GM21360 (cell line): ENCODE results near the gene CRYGD.
"Not testable (repeated sequence)": the region's sequence is repeated elsewhere in the genome, so short reads cannot be mapped to it uniquely, and the experiment has no call there.

Source experiments
- ATAC-seq: cut with Tn5 transposase; IDR thresholded peaks from one replicate; pipeline ENCODE4 v1.9.1; 2021; ENCODE audit warnings: mild to moderate bottlenecking, moderate library complexity; ENCODE audit not compliant: unreplicated experiment

The CRYGD gene

GRCh38 chr2:208130712-208131110 is 6.4 kb upstream of the CRYGD start:
- ATAC-seq: no peak

DNA sequence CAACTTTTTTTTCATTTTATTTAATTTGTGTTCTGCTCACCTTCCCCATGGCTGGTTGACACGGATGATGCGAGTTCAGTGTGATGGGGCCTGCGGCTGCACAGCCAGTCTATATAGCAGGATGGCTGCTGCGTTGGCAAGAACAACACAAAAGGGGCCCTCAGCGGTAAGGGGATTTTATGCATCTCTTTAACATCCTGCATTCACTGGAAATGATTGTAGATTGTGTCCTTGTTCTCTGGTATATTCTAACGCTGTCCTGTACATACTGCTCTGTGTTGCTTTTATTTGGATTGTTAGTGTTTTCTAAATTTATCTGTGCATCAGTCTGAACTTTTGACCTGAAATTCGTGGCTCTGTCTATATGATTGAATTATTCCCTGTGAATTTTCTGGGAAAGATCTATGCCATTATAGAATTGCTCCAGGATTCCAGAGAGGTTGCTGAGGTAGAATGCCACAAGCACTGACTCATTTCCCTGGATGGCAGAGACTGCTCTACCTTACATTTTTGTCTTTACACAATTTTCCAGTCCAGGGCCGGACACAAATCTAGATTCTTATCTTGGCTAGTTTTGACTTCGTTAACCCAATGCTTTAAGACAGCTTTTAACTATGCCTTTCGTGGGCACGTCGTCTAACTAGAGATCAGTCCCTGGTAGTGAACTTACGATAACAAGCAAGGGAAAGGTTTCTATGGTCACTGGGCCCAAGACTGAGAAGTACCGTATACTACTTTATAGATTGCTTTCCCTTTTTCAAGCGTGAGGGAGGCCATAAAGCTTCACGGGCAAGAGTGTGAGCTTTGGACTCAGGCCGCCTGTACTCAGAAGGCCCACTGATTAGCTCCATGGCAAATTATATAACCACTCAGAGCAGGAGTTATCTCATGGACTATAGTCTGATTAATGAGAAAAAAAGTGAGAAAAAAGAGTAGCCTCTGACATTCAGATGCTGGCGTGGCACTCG is 5.7 kb upstream of the CRYGD start, which contains the start of gene CRYGC:
TSS of gene CRYGC (minus strand) at position 85 of the 968 bp plus-strand sequence. CDS start at position 49, 36 bp downstream.
- ATAC-seq: no peak

GRCh38 chr2:208128136-208128535 is 3.8 kb upstream of the CRYGD start:
- ATAC-seq: no peak

GRCh38 chr2:208127090-208127489 is 2.8 kb upstream of the CRYGD start:
- ATAC-seq: no peak

DNA sequence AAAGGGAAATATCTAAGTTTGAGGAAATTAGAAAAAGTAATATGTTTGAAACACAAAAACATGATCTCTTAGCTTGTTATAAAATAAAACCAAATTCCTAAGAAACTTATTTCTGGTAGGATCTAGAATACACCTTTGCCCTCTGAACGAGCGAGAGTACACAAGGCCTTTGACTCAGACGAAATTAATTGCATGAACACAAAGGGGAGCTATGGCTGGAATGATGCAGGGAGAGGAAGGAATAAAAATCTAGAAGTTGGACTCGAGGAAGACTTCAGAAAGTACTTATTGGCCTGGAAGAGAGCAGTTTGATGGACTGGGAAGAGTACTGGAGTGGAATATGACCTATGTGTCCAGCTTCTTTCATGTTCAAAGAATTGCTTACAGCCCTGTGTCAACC is 927 bp upstream of the CRYGD start:
- no peak for ATAC-seq

GRCh38 chr2:208122248-208122647 is 2.1 kb downstream of the CRYGD start:
- no peak for ATAC-seq

DNA sequence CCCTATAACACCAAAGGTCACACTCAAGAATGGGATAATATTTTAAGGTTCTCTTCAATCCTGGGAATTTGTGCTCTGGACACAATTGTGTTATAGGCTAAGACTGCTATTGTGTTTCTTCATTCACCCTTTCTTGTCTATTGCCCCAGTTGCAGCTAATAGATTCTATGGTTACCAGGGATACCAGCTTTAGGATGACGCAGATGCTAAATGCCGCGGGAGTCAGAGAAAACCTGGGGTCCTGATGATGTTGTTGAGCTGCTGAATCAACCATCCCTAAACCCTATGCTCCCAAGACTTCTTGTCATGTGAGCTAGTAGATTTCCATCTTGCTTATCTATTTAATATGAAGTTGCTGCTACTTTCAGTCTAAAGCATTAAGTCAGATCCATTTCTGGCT is 5.4 kb downstream of the CRYGD start:
- ATAC-seq: no peak

GRCh38 chr2:208117390-208117789 is 6.9 kb downstream of the CRYGD start:
- ATAC-seq: not testable (repeated sequence)

- ATAC-seq: no peak
Observed at GRCh38 chr2:208112969-208113368, 11.4 kb downstream of the CRYGD start.

GRCh38 chr2:208112273-208112745 is 12.0 kb downstream of the CRYGD start:
- not testable (repeated sequence) for ATAC-seq

GRCh38 chr2:208103616-208104015 is 20.7 kb downstream of the CRYGD start:
- ATAC-seq: no peak

- ATAC-seq: no peak
Observed at GRCh38 chr2:208101716-208102631, 22.4 kb downstream of the CRYGD start.

DNA sequence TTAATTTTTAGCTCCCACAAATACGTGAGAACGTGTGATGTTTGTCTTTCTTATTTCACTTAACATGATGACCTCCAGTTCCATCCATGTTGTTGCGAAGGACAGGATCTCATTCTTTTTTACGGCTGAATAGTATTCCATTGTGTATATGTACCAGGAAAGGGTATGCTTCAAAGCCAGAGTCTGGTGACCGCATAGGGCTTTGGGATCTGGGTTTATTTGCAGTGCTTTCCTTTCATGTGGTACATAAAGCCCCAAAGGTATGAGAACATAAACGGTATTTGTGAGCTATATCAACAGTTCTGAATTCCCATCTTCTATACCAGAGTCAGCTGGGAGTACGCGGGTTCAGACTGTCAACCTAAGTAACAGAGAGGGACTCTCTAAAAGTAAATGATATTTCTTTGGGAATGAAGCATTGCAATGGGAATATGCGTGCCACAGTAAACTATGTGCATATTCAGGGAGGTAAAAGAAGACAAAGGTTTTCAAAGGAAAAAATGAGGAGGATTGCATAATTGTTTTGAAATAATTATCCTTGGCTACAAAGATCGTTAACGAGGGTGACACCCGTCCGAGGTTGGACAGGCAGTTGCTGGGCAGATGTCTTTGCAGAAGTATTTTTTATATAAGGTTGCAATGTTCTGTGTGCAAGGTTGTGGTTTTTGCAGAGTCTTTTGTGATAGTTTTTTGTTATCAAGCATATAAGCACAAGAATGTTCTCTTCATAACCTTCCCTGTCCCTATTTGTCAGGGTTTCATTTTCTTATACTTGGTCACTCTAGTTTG is 24.4 kb downstream of the CRYGD start:
- no peak for ATAC-seq

- not testable (repeated sequence) for ATAC-seq
Observed at GRCh38 chr2:208098701-208099100, 25.6 kb downstream of the CRYGD start.

GRCh38 chr2:208098267-208098666 is 26.1 kb downstream of the CRYGD start:
- ATAC-seq: no peak

DNA sequence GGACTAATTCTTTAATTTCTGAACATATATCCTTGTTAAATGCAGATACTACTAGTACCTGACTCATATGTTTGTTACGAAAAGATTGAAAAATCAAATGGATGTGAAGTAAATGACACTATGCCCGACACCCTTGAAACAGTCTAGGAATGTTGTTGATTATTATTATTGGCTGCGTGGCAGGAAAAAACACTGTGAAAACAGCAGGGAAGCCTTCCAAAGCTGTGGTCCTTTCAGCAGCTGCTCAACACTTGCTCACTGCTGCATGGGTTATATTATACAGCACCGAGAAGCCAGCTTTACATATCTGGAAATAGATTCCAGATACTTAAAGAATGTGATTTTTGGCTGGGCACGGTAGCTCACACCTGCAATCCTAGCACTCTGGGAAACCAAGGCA is 26.5 kb downstream of the CRYGD start:
- ATAC-seq: no peak

- ATAC-seq: no peak
Observed at GRCh38 chr2:208097313-208097712, 27.0 kb downstream of the CRYGD start.

DNA sequence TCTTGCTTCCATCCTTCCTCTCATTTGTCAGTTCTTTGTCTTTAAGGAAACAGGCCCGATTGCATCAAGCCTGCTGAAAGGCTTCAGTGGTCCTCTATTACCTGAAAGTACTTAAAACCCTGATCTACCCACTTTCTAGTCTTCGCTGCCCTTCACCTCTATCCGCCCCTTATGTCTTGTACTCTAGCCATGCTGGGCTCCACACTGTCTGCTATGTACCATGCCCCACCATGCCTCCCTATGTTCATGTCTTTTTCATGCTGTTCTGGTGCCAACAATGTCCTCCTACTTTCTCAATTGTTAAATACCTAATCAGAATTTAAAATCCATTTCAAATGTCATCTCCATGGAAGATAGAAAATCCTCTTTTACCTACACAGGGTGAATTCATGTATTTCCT is 28.2 kb downstream of the CRYGD start:
- ATAC-seq: no peak

DNA sequence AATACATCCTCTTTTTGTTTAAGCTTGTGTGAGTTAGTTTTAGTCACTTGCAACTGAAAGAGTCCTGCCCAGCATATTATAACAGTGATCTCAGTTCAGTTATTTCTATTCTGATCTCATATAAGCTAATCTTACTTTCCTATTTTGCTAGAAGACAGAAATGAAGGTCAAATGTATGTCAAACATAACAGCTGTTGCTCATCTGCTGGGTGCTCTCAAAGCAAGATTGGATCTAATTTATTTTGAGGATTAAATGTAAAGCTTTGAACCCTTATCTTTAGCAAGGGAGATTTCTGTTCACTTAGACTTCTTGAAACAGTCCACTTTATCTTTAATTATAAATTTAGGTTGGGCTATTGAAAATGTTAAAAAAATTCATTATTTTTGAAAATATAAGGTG is 31.2 kb downstream of the CRYGD start:
- ATAC-seq: no peak

GRCh38 chr2:208092093-208092832 is 32.1 kb downstream of the CRYGD start:
- no peak for ATAC-seq
